HG02623 (cell line): ENCODE measurements around the gene HPF1.
"Not testable (repeated sequence)": the region's sequence is repeated elsewhere in the genome, so short reads cannot be mapped to it uniquely, and the experiment has no call there.

ENCODE experiments used
- ATAC-seq: cut with Tn5 transposase; IDR thresholded peaks from one replicate; pipeline ENCODE4 v1.9.1; 2021; ENCODE audit warnings: moderate library complexity; ENCODE audit not compliant: unreplicated experiment

The HPF1 gene

DNA sequence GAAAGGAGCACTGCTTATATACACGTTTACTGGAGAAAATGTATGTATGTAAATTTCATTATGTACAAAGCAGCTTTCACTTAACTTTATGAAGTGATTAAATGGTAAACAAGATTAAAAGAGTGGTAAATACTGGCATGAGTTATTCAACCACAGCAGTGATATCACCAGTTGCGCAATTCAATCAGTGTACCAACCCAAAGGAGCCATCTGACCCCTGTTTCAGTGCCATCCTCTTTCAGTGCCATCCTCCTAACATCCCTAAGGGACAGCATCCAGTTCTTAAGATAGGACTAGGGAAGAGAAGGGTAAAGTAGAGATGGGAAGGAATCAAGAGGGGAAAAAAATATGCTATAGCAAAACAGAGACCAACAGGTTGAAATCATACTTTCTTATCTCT lies 16.2 kb downstream of the HPF1 start:
- ATAC-seq, result no peak

DNA sequence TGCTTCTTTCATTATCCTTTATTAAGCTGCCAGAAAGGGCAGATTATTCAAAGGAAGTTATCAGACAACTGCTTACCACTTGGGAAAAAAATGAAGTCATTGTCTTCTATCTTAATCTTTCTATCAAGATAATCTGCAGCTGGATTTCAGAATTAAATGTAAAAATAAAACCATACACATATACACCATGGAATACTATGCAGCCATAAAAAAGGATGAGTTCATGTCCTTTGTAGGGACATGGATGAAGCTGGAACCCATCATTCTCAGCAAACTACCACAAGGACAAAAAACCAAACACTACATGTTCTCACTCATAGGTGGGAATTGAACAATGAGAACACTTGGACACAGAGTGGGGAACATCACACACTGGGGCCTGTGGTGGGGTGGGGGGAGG lies 19.1 kb downstream of the HPF1 start:
- ATAC-seq, result not testable (repeated sequence)

DNA sequence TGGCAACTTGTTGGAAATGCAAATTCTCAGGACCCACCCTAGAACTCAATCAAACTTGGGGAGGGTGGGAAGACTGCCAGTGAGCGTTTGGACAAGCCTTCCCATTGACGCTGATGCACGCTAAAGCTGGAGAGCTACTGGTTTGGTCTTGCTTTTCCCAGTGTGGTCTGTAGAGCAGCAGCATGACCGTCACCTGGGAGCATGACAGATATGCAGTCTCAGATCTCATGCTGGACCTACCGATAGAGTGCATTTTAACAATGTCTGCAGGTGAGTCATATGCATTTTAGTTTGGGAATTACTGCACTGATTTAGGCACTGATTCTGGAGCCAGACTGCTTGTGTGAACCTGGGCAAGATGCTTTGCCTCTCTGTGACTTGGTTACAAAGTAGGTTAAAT lies 27.2 kb downstream of the HPF1 start:
- no peak for ATAC-seq

DNA sequence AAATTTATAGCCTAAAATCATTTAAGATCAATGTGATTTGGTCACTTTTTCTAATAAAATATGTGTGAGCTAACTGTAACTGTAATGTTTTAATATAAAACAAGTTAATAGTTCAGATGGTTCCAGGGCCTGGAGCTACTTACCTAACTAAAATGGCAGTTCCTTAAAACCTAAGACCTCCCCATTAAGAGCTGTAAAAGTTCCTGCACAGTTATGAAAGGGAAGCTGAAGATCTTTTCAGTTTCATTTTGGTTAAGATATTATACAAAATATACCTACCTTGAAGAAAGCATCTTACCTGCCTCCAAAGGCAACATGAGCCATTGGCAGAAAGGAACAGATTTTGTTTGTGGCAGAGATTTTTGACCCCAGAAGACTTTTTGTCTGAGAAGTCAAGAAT lies 30.1 kb downstream of the HPF1 start:
- peak; percentile 47 for ATAC-seq

DNA sequence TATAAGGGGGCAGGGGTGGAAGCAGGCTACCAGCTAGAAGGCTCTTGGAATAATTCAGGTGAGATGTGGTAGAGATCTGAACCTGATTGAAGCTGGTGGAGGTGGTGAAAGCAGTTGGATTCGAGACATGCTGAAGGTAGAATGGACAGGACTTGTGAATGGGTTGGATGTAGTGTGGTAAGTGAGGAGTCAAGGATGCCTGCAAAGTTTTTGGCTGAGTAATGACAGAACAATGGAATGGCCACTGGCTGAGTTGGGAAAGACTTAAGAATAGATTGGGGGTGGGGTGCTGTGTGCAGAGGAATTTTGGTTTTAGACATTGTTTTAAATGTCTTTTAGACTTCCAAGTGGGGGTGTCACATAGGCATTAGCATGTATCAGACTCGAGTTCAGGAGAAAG lies 33.5 kb downstream of the HPF1 start:
- no peak for ATAC-seq

DNA sequence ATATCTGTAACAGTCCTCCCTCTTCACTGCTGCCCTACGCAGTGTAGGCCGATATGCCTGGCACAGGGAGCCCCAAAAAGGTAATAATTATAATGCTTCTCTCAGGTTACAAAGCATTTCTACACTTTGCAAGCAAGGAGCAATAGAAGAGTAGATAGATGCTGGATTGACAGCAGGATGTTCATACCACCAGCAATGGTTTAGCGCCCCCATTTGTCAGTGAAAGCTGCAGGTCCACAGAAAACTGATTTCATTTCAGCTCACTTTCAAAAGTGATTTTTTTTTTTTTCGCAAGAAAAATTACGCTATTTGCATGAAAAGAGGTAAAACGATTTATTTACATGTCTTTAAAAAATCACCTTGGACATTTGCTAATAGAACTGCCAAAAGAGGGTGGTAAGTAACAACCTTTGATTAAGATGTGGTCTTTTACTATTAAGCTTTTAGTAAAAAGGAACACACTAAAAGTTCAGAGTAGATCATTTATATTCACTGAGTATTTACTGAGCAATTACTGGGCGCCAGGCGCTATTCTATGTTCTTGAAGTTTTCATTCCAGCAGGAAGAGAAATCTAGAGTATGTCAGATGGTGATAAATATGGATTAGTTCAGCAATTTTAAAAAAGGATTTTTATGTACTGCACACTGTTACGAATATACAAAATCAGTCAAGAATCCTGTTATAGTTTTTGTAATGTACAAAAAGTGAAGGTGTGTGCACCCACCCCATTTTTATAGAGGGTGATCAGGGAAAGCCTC lies 34.4 kb downstream of the HPF1 start:
- no peak for ATAC-seq

DNA sequence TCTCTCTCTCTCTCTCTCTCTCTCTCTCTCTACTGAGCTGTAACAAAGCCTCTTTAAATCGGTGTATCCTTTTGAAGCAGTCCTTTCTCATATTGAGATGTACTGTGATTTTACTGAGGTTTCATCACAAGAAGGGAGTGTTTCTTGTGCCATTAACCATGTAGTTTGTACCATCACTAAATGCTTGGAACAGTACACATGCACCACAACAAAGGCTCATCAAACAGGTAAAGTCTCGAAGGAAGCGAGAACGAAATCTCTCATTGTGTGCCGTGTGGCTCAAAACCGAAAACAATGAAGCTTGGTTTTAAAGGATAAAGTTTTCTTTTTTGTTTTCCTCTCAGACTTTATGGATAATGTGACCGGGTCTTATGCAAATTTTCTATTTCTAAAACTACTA lies 37.2 kb downstream of the HPF1 start:
- no peak for ATAC-seq

DNA sequence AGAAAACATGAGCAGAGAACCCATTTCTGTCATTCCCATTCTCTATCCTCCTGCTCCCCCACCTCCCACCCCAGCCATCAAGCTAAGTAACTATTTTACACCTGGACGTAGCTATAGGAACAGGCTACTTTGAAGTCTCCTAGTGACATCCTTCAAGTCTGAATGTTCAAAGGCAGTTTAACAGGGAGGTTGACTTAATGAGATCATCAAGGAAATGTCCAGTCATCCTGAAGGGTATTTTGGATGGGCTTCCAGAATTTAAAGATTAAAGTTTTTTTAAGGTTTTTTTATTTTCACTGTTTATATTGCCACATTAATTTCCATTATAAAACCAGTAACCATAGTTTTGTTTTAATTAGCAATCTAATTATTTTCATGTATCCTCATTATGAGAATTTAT lies 41.1 kb downstream of the HPF1 start:
- no peak for ATAC-seq

DNA sequence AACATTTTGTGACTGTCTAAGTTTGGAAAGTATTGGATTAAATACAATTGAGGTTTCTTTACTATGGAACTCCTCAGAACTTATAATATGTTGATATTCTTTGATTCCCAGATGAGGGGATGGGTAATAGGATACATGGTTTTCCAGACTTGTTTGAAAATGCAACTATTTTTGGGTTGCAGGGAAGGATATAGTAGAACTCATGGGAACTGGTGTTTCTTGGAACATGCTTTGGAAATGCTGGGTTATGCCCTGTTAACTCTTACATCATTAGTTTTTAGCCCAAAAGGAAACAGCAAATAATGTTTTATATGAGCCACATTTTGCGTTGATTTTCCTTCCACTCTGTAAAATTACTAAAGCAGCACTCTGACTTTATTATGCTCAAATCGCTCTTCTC lies 41.9 kb downstream of the HPF1 start:
- no peak for ATAC-seq

DNA sequence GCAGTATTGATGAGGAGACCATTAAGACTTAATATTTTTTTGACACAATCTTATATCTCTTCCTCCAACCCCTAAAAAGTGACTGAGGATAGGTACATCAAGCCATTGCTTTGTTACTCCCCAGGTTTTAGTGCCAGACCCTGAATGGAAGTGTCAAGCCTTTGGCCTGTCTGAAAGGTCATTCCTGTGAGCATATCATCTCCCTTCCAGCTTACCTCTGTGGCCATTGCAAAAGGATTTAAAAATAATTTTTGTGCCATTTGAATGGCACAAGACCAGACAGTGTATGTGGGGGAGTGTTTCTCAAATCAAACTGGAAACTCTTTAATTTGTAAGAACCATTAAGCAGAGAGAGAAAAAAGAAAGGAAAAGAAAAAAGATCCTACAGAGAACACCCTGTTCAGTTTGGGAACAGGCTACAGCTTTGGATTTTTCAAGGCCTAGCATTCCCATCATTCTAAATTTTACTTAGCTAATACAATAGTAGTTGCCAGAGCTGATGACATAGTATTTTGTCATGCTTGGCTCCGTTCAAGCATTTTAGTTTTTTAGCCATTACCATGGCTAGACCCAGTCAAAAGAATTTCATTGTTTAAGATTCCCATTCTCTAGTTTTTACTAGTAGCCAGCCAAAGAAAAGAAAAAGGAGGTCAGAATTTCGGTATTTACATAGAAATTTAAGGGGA lies 49.6 kb downstream of the HPF1 start:
- ATAC-seq, result no peak

DNA sequence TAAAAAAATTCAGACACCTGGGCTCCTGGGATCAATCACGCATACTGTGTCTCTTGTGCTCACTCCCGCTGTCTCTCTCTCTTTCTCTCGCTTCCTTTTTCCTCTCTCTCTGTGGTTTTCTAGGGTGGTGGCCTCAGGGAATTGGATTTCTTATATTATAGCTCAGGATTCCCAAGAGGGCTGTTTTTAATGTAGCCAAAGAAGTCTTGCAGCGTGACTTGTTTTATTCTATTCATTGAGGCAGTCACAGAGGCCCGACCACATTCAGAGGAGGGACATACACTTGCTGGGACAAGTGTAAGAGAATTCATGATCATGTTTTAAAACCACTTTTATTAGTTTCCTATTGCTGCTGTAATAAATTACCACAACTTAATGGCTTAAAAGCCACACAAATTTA lies 59.4 kb downstream of the HPF1 start:
- no peak for ATAC-seq

DNA sequence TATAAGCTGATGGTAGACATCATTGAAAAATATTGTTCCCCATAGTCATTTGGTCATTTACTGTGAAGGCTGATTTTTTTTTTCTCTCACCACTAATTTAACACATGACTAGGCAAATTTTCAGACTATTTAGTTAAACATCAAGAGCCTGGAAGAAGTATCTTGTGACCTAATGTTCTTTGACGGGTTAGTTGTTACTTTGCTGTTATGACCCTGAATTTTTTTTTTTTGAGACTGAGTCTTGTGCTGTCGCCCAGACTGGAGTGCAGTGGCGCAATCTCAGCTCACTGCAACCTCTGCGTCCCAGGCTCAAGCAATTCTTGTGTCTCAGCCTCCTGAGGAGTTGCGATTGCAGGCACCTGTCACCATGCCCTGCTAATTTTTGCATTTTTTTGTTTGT lies 67.0 kb downstream of the HPF1 start:
- no peak for ATAC-seq

DNA sequence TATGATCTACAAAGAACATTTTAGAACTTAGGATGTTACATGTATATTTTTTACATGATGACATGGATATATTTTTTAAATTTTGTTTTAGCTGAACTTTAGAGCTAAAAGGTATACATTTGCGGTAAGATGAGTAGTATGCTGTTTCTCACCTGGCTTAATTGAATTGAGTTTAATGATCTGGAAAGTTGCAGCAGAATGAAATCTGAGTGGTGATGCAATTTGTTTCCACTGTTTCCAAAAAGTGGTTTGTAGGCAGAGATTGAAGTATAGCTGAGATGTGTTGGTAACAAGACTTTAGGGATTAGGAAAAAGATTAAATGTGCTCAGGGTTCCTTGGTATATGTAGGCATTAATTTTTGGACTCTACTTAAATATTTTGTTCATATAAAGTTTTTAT lies 68.1 kb downstream of the HPF1 start:
- no peak for ATAC-seq

DNA sequence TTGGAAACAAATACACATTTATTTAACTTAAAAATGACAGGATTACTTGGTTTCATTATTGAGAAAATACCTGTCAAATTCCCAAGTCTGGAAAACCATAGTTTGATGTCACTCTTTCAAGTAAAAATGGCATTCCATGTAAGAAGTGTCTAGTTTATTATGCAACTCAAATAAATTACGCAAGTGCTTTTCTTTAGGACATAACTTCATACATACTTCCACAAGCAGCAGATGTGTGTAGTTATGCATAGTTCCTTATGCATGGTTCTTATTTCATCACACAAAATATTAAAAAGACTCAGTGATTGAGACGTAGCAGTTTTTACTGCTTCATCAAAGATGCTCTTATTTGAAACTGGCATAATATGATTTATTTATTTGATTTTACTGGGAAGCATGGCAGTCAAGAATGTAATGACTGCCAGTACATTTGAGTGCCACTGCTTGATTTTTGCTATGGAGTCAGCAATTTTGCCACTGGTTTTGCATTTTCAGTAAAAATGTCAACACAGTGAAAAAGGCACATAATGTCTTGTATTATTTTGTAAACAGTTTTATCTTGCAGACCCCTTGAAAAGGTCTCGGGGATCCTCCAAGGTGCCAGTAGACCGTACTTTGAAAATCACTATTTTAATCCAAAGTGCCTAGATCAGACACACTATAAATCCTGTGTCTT lies 75.2 kb downstream of the HPF1 start:
- ATAC-seq, result no peak
